Fibroblast of lung (primary cell): ENCODE results near the gene PKP1.

ENCODE experiments used
- CTCF ChIP-seq, 2 donors: IDR thresholded peaks in 1 of 2; conservative IDR thresholded peaks in 1 of 2; 1 replicate in 1 of 2; 2 replicates in 1 of 2; pipeline ENCODE4 v1.5.1; 2011 to 2012; ENCODE audit warnings: low read length in 2 of 2, control low read depth in 1 of 2, inconsistent platforms in 1 of 2, low read depth in 1 of 2, mild to moderate bottlenecking in 1 of 2
- EZH2 ChIP-seq: IDR thresholded peaks from 2 replicates; pipeline ENCODE4 v1.5.1; 2012; ENCODE audit warnings: low read length, control low read depth, mild to moderate bottlenecking; ENCODE audit errors: missing control alignments

DNA sequence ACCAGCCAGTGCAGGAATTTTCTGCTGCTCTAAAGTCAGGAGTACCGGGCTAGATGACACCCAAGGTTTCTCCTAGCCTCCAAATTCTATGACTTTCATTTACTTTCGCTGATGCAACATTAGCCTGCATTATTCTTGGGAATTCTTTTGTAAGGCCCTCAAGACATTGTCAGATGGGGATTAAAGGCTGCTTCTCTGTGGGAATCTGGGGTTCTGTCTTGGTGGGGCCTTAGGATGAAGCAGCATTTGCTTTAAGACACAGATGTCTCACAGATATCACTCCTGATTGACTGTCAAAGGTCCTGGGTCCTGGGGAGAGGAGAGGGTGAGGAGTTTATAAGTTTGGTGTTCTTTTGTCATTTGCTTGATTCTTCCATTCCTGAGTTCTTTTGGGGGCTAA, 11.6 kb downstream of the PKP1 start:
- TF ChIP-seq CTCF (conservative IDR thresholded peaks at IDR 0.05 in 1 of 2, IDR thresholded peaks at IDR 0.05 in 1 of 2; ENCODE audit: low read depth in 1 of 2, low read length in 2 of 2) (no peak), EZH2 (no peak)
